Measurements from ENCODE around the gene MAP3K9.

MAP3K9 gene

DNA sequence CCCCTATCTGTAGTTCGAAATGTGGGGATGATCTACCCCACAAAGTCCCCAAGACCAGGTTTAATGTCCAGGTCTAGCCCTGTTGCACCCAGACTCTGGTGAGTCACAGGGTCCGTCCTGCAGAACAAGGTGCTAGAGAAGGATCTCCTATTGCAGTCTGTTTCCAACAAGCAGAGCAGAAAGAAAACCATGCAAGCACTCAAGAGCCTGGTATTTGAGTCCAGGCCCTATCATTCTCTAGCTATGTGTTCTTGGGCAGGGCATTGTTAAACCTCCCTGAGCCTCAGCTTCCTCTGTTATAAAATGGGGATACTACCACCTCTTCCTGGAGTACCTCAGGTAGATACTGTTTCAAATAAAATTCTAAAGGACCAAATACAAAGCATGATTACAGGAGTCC is 24.4 kb downstream of the MAP3K9 start:
- no peak for DNase-seq (ENCODE audit: low read depth, low spot score)
- H3K4me3 ChIP-seq (ENCODE audit: low read depth, low read length): no peak overlapping the region
- ChIA-PET POLR2A (no interaction called here), CTCF (no interaction called here)
- TF ChIP-seq, protein P1, sequence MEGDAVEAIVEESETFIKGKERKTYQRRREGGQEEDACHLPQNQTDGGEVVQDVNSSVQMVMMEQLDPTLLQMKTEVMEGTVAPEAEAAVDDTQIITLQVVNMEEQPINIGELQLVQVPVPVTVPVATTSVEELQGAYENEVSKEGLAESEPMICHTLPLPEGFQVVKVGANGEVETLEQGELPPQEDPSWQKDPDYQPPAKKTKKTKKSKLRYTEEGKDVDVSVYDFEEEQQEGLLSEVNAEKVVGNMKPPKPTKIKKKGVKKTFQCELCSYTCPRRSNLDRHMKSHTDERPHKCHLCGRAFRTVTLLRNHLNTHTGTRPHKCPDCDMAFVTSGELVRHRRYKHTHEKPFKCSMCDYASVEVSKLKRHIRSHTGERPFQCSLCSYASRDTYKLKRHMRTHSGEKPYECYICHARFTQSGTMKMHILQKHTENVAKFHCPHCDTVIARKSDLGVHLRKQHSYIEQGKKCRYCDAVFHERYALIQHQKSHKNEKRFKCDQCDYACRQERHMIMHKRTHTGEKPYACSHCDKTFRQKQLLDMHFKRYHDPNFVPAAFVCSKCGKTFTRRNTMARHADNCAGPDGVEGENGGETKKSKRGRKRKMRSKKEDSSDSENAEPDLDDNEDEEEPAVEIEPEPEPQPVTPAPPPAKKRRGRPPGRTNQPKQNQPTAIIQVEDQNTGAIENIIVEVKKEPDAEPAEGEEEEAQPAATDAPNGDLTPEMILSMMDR (IDR thresholded peaks at IDR 0.05; ENCODE audit: insufficient read depth, low read length, missing control alignments): no peak

DNA sequence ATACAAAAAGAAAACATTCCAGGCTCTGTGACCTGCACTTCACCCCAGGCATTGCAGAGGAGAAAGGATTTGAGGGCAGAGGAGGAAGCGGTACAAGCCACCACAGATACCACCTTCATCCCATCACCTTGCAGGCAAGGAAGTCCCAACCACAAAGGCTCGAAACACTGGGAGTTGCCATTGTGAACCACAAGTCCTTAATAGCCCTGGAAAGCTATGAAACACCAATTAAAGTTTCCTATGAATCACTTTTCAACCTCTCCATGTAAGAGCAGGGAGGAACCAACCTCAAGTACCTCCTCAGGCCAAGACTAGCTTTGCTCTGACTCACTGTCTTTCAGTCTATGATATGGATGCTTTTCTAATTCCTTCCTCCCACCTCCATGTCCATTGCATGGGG is 27.0 kb downstream of the MAP3K9 start:
- H3K4me3 ChIP-seq (ENCODE audit: low read depth, low read length): no peak overlapping the region
- DNase-seq (ENCODE audit: low read depth, low spot score): peak; percentile 58
- TF ChIP-seq, protein P1 (IDR thresholded peaks at IDR 0.05; ENCODE audit: insufficient read depth, low read length, missing control alignments): no peak
- ChIA-PET CTCF (no interaction called here), POLR2A (no interaction called here)

DNA sequence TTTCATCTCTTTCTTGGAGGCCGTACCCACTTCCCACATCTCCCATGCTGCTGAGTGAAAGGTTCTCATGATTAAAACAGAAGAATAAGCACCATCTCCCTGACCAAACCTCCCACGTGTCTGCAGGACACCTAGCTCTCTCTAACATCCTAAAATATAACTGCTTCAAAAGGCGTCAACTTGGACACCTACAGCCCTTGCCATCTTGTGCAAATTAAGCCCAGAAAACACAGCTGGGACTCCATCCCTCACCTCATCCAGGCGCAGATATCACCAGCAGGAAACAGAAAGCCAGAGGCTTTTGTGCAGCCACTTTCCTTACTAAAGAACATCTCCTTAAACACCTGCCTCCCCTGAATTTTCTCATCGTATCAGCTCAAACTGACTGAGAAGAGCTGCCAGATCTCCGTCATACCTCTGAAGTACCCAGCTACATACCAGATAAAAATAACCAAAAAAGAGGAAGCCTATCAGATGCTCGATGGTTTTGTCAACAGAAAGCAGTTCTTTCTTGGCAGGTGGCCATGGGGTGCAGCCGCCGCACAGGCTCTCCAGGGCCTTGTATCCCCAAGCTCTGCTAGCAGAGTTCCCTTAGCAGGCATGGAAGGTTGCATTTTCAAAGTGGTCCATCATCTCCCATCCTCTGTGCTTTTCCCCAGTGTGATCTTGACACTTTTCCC is 28.8 kb downstream of the MAP3K9 start:
- POLR2A ChIA-PET: no interaction called here
- no peak for DNase-seq (ENCODE audit: low read depth, low spot score)
- TF ChIP-seq, protein P1 (IDR thresholded peaks at IDR 0.05; ENCODE audit: insufficient read depth, low read length, missing control alignments): no peak
- no peak overlapping the region for H3K4me3 ChIP-seq (ENCODE audit: low read depth, low read length)
- CTCF ChIA-PET: no interaction called here

DNA sequence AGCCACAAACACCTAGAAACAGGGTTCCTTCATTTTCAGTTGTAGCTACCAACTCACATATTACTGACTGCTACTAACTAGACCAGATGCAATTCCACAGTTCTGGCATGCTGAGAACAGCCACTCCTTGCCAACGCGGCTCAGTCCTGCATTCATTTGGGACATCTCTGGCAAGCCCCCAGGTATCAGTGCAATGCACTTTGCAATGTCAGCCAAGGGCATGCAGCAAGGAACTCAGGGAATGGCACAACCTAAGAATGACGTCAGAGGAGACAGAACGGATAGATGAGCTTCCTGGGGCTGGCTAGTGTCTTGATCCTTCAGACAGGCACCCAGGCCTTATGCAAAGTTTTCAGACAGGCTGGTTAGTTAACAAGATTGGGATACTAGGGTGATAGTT is 29.6 kb downstream of the MAP3K9 start:
- TF ChIP-seq, protein P1 (IDR thresholded peaks at IDR 0.05; ENCODE audit: insufficient read depth, low read length, missing control alignments): no peak
- no peak overlapping the region for H3K4me3 ChIP-seq (ENCODE audit: low read depth, low read length)
- POLR2A ChIA-PET: no interaction called here
- DNase-seq (ENCODE audit: low read depth, low spot score): no peak
- CTCF ChIA-PET: no interaction called here

DNA sequence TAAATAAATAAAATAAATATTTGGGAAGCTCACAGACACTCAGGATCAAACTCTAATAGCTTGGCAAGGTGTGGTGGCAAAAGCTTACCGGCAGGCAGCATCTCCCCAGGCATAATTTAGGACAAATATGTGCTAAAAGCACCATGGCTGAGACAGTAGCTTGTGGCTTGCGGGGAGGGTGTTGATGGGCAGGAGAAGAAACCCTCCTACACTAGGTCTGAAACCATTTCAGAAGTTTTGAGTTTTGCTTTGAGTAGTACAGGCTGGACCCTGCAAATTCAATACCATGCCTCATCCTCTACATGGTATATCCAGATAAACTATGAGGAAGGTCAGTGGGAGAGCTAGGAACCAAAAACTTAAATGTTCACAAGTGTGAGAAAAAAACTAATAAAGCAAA is 33.1 kb downstream of the MAP3K9 start:
- TF ChIP-seq, protein P1 (IDR thresholded peaks at IDR 0.05; ENCODE audit: insufficient read depth, low read length, missing control alignments): no peak
- POLR2A ChIA-PET: no interaction called here
- CTCF ChIA-PET: interaction anchor here (0.5 kb wide), 1 partner anchor 11 kb away, joined by 3 read pairs; no protein-coding TSS in a partner anchor
- DNase-seq (ENCODE audit: low read depth, low spot score): no peak
- H3K4me3 ChIP-seq (ENCODE audit: low read depth, low read length): no peak overlapping the region

DNA sequence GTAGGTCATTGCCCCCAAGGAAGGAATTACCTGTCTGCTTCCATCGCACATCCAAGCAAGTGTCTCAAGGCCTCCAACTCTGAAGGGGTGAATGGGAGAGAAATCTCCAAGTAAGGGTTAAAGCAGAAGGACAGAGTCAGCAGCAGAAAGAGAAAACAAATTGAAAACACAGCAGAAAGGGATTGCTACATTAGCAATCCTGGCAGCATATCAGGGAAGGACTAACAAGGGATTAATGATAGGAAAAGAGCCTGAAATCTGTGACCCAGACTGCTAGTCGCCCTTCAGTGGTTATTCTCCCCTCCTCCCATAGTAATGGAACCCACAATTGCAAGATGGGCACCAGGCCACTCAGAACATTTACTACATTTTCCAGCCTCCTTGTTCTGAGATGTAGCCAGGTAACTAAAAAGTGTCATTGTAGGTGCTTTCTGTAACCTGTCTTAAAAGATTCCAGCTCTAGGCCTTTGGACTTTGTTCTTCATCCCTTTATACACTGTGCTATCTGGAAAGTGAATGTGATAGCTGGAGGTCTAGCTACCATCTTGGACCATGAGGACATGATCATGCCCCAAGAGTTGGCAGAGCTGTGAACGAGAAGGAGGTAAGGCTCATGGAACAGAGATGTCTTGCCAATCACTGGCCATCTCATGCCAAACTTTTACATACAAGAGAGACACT is 36.0 kb downstream of the MAP3K9 start:
- DNase-seq (ENCODE audit: low read depth, low spot score): no peak
- CTCF ChIA-PET: no interaction called here
- POLR2A ChIA-PET: no interaction called here
- no peak overlapping the region for H3K4me3 ChIP-seq (ENCODE audit: low read depth, low read length)
- TF ChIP-seq, protein P1 (IDR thresholded peaks at IDR 0.05; ENCODE audit: insufficient read depth, low read length, missing control alignments): no peak

All from AG04449 (cell line).